Measurements from ENCODE around the gene ARFIP2. TPM values are rescaled to one million over a fixed set of nuclear protein-coding genes. Genes with fewer than 3 reads are reported as not detected.
A peak's percentile ranks its signal among the peaks of the same experiment; 100 is the strongest.

Gene ARFIP2
- total RNA-seq, 1 experiment from 2014 or later, result 65.2 TPM

GRCh38 chr11:6486256-6486655 is 5.1 kb upstream of the ARFIP2 start:
- peaks cover 33% of the 10 kb centered on the region for H3K79me2 ChIP-seq (ENCODE audit: low read length)
- no peaks in the 10 kb centered on the region for H4K20me1 ChIP-seq (ENCODE audit: low read length)
- no peak for DNase-seq
- no peak overlapping the region for H3K9ac ChIP-seq (ENCODE audit: low read length)
- H3F3A ChIP-seq (ENCODE audit: low read length, unreplicated experiment), result no peaks in the 10 kb centered on the region
- H3K36me3 ChIP-seq (ENCODE audit: low read depth, low read length), result peaks cover 34% of the 10 kb centered on the region
- intact Hi-C loops (cut with micrococcal nuclease), result no loop called here
- no peaks in the 10 kb centered on the region for H3K9me2 ChIP-seq (replicated peaks; ENCODE audit: low read length)
- POLR2A ChIA-PET (ENCODE audit: unreplicated experiment), result no interaction called here
- H3K4me1 ChIP-seq (ENCODE audit: insufficient read depth, low read length), result peaks cover 7% of the 10 kb centered on the region
- H2AFZ ChIP-seq (ENCODE audit: low read length), result no peak overlapping the region
- H3K4me2 ChIP-seq (ENCODE audit: low read length), result no peak overlapping the region
- no peak for TF ChIP-seq EZH2 (IDR thresholded peaks at IDR 0.05; ENCODE audit: low read length, unreplicated experiment)
- no peak for TF ChIP-seq EZH2phosphoT487 (IDR thresholded peaks at IDR 0.05; ENCODE audit: borderline replicate concordance, low read length)
- TF ChIP-seq CTCF (conservative IDR thresholded peaks at IDR 0.05; ENCODE audit: low read depth, low read length), result no peak
- no peaks in the 10 kb centered on the region for H3K9me3 ChIP-seq (ENCODE audit: low read length)
- no peak for ATAC-seq
- H3K27ac ChIP-seq (ENCODE audit: low read length), result no peak overlapping the region
- H3K27me3 ChIP-seq (ENCODE audit: low read length), result no peaks in the 10 kb centered on the region
- no peak overlapping the region for H3K4me3 ChIP-seq (ENCODE audit: low read length)
- CTCF ChIA-PET, result no interaction called here
- BruUV-seq (replicated peaks), result no TSS peak

GRCh38 chr11:6485661-6486060 is 4.5 kb upstream of the ARFIP2 start:
- intact Hi-C loops (cut with micrococcal nuclease), result no loop called here
- Histone ChIP-seq H3K4me1 (ENCODE audit: insufficient read depth, low read length) (peaks cover 7% of the 10 kb centered on the region), H3K27ac (ENCODE audit: low read length) (no peak overlapping the region), H3K9ac (ENCODE audit: low read length) (no peak overlapping the region), H2AFZ (ENCODE audit: low read length) (no peak overlapping the region), H3K4me3 (ENCODE audit: low read length) (no peak overlapping the region), H3K27me3 (ENCODE audit: low read length) (no peaks in the 10 kb centered on the region), H3K79me2 (ENCODE audit: low read length) (peaks cover 39% of the 10 kb centered on the region), H3K36me3 (ENCODE audit: low read depth, low read length) (peaks cover 34% of the 10 kb centered on the region), H4K20me1 (ENCODE audit: low read length) (no peaks in the 10 kb centered on the region), H3K4me2 (ENCODE audit: low read length) (no peak overlapping the region), H3K9me3 (ENCODE audit: low read length) (no peaks in the 10 kb centered on the region), H3F3A (ENCODE audit: low read length, unreplicated experiment) (no peaks in the 10 kb centered on the region), H3K9me2 (replicated peaks; ENCODE audit: low read length) (no peaks in the 10 kb centered on the region)
- ATAC-seq (no peak), DNase-seq (no peak)
- CTCF ChIA-PET, result no interaction called here
- no TSS peak for BruUV-seq (replicated peaks)
- POLR2A ChIA-PET (ENCODE audit: unreplicated experiment), result no interaction called here
- TF ChIP-seq EZH2phosphoT487 (IDR thresholded peaks at IDR 0.05; ENCODE audit: borderline replicate concordance, low read length), result no peak
- TF ChIP-seq CTCF (conservative IDR thresholded peaks at IDR 0.05; ENCODE audit: low read depth, low read length), result no peak
- TF ChIP-seq EZH2 (IDR thresholded peaks at IDR 0.05; ENCODE audit: low read length, unreplicated experiment), result no peak

DNA sequence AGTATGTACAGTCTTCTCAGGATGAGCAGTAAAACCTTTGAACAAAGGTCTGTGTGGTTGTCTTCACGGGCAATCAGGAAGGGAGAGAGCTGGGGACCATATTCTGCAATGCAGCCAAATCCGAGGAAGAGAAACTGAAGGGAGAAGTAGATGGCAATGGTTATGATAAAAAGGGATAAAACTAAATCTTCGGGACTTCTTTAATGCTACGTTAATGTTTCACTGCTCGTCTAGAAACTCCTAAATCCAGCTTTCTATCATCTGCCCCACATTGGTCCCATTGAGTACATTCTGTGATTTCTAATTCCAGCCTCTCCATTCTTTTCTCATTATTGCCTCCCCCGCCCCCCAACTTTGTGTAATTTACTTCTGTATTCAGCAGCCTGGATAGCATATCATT is 1.9 kb upstream of the ARFIP2 start:
- intact Hi-C loops (cut with micrococcal nuclease), result loop anchor here (5.0 kb wide), 1 partner anchor 119 kb away; the partner anchor contains the start of genes ILK and RRP8
- Histone ChIP-seq H3K4me3 (ENCODE audit: low read length) (peak overlapping the region; percentile 95; the same call in 1 of the 2 replicates), H3K4me2 (ENCODE audit: low read length) (peak overlapping the region; percentile 92), H3K9ac (ENCODE audit: low read length) (no peak overlapping the region), H2AFZ (ENCODE audit: low read length) (no peak overlapping the region), H3F3A (ENCODE audit: low read length, unreplicated experiment) (no peaks in the 10 kb centered on the region), H3K9me2 (replicated peaks; ENCODE audit: low read length) (no peaks in the 10 kb centered on the region), H3K27me3 (ENCODE audit: low read length) (no peaks in the 10 kb centered on the region), H3K27ac (ENCODE audit: low read length) (no peak overlapping the region), H3K9me3 (ENCODE audit: low read length) (no peaks in the 10 kb centered on the region), H3K79me2 (ENCODE audit: low read length) (peaks cover 57% of the 10 kb centered on the region), H3K4me1 (ENCODE audit: insufficient read depth, low read length) (peaks cover 12% of the 10 kb centered on the region), H4K20me1 (ENCODE audit: low read length) (no peaks in the 10 kb centered on the region), H3K36me3 (ENCODE audit: low read depth, low read length) (peaks cover 44% of the 10 kb centered on the region)
- BruUV-seq (replicated peaks), result no TSS peak
- no peak for DNase-seq
- TF ChIP-seq CTCF (conservative IDR thresholded peaks at IDR 0.05; ENCODE audit: low read depth, low read length) (no peak), EZH2phosphoT487 (IDR thresholded peaks at IDR 0.05; ENCODE audit: borderline replicate concordance, low read length) (no peak), EZH2 (IDR thresholded peaks at IDR 0.05; ENCODE audit: low read length, unreplicated experiment) (no peak)
- POLR2A ChIA-PET (ENCODE audit: unreplicated experiment), result no interaction called here
- ATAC-seq, result no peak
- CTCF ChIA-PET, result no interaction called here
